Measurements from ENCODE around the gene RDX. TPM values are rescaled to one million over a fixed set of nuclear protein-coding genes. Genes with fewer than 3 reads are reported as not detected.

The RDX gene
- total and polyA plus RNA-seq, 2 of the 13 experiments (the other 11 are each of a cell fraction or from before 2014, with no cell fraction given): 20.7 to 63.1 TPM

- TF ChIP-seq SETDB1 (CRISPR knock-in tag; IDR thresholded peaks at IDR 0.05; ENCODE audit: borderline replicate concordance) (no peak), DPF2 (CRISPR knock-in tag; IDR thresholded peaks at IDR 0.05; ENCODE audit: borderline replicate concordance, low read depth) (no peak), ZNF543 (CRISPR knock-in tag; IDR thresholded peaks at IDR 0.05) (no peak), NFKB2 (CRISPR knock-in tag; IDR thresholded peaks at IDR 0.05; ENCODE audit: borderline replicate concordance) (no peak), SSRP1 (CRISPR knock-in tag; IDR thresholded peaks at IDR 0.05) (no peak), TCF7L2 (IDR thresholded peaks at IDR 0.05; ENCODE audit: low read depth, low read length) (no peak), SOX6 (IDR thresholded peaks at IDR 0.05) (no peak), SOX6 (CRISPR knock-in tag; IDR thresholded peaks at IDR 0.05) (no peak), SUZ12 (IDR thresholded peaks at IDR 0.05; ENCODE audit: low read depth, low read length) (no peak), DMAP1 (CRISPR knock-in tag; IDR thresholded peaks at IDR 0.05) (no peak), KMT2A (CRISPR knock-in tag; IDR thresholded peaks at IDR 0.05) (no peak), ZNF777 (CRISPR knock-in tag; IDR thresholded peaks at IDR 0.05) (no peak), THAP8 (CRISPR knock-in tag; IDR thresholded peaks at IDR 0.05; ENCODE audit: borderline replicate concordance) (no peak), MIER3 (CRISPR knock-in tag; IDR thresholded peaks at IDR 0.05; ENCODE audit: borderline replicate concordance) (no peak), MED13 (CRISPR knock-in tag; IDR thresholded peaks at IDR 0.05) (no peak)
- TF ChIP-seq, protein P1, sequence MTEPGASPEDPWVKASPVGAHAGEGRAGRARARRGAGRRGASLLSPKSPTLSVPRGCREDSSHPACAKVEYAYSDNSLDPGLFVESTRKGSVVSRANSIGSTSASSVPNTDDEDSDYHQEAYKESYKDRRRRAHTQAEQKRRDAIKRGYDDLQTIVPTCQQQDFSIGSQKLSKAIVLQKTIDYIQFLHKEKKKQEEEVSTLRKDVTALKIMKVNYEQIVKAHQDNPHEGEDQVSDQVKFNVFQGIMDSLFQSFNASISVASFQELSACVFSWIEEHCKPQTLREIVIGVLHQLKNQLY (CRISPR knock-in tag; IDR thresholded peaks at IDR 0.05): no peak
Observed at GRCh38 chr11:110134110-110134509, 162.3 kb downstream of the RDX start (continued).

DNA sequence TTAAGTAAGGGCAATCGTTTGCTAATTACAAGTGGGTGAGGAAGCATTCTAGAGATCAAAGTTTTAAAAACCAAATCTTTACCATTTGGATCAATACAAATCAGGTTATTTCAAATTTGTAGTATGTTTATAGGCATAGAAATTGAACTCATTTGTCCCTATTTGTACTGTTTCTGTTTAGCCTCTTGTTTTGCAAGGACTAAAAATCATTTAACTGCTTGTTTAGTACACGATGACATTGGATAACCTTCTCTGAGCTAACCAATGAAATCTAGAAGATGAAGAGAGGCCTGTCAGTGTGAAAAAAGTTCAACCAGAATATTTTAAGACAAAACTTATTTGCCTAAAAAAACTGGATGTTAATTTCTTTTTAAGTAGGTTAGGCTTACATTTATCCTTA, 163.3 kb downstream of the RDX start:
- H3K27me3 ChIP-seq (ENCODE audit: control insufficient read depth in 1 of 2, insufficient read depth in 2 of 2, low read length in 2 of 2): no peaks in the 10 kb centered on the region
- CTCF ChIA-PET (ENCODE audit: low intra/inter-chr PET ratio, low total read pairs): no interaction called here
- TF ChIP-seq ZBTB1 (CRISPR knock-in tag; IDR thresholded peaks at IDR 0.05; ENCODE audit: borderline replicate concordance) (no peak), ZNF501 (CRISPR knock-in tag; IDR thresholded peaks at IDR 0.05) (no peak), ATF3 (CRISPR knock-in tag; IDR thresholded peaks at IDR 0.05) (no peak)
- TF ChIP-seq, protein P2, sequence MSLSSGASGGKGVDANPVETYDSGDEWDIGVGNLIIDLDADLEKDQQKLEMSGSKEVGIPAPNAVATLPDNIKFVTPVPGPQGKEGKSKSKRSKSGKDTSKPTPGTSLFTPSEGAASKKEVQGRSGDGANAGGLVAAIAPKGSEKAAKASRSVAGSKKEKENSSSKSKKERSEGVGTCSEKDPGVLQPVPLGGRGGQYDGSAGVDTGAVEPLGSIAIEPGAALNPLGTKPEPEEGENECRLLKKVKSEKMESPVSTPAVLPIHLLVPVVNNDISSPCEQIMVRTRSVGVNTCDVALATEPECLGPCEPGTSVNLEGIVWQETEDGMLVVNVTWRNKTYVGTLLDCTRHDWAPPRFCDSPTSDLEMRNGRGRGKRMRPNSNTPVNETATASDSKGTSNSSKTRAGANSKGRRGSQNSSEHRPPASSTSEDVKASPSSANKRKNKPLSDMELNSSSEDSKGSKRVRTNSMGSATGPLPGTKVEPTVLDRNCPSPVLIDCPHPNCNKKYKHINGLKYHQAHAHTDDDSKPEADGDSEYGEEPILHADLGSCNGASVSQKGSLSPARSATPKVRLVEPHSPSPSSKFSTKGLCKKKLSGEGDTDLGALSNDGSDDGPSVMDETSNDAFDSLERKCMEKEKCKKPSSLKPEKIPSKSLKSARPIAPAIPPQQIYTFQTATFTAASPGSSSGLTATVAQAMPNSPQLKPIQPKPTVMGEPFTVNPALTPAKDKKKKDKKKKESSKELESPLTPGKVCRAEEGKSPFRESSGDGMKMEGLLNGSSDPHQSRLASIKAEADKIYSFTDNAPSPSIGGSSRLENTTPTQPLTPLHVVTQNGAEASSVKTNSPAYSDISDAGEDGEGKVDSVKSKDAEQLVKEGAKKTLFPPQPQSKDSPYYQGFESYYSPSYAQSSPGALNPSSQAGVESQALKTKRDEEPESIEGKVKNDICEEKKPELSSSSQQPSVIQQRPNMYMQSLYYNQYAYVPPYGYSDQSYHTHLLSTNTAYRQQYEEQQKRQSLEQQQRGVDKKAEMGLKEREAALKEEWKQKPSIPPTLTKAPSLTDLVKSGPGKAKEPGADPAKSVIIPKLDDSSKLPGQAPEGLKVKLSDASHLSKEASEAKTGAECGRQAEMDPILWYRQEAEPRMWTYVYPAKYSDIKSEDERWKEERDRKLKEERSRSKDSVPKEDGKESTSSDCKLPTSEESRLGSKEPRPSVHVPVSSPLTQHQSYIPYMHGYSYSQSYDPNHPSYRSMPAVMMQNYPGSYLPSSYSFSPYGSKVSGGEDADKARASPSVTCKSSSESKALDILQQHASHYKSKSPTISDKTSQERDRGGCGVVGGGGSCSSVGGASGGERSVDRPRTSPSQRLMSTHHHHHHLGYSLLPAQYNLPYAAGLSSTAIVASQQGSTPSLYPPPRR (CRISPR knock-in tag; IDR thresholded peaks at IDR 0.05; ENCODE audit: borderline replicate concordance): no peak
- no peaks in the 10 kb centered on the region for H3K9me3 ChIP-seq (ENCODE audit: low read length)
- 92% methylated on average over 2 of the region's 2 CpGs for WGBS (ENCODE audit: low lambda C conversion rate)
- no peak overlapping the region for H3K27ac ChIP-seq (ENCODE audit: extremely low read length, insufficient read depth, low read length)
- in situ Hi-C loops (cut with HindIII; ENCODE audit: extremely low pct_ligation_motif_present, low pct_unique_long_range_greater_than_20kb) (no loop called here), intact Hi-C loops (cut with micrococcal nuclease; ENCODE audit: unreplicated experiment) (no loop called here)
- no peak overlapping the region for H2AFZ ChIP-seq (ENCODE audit: low read length)
- H3K36me3 ChIP-seq (replicated peaks in 1 of 2; ENCODE audit: control insufficient read depth in 1 of 2, insufficient read depth in 2 of 2, low read length in 2 of 2): no peaks in the 10 kb centered on the region
- H3K9ac ChIP-seq (ENCODE audit: insufficient read depth, low read depth, low read length): no peak overlapping the region
- no peak overlapping the region for H3K4me3 ChIP-seq (replicated peaks in 1 of 3; ENCODE audit: insufficient read depth in 1 of 3, low read depth in 2 of 3, low read length in 3 of 3)
- H3K79me2 ChIP-seq (ENCODE audit: insufficient read depth, low read length): no peaks in the 10 kb centered on the region
- H3K4me1 ChIP-seq (ENCODE audit: insufficient read depth, low read length): no peaks in the 10 kb centered on the region
- H4K20me1 ChIP-seq (ENCODE audit: insufficient read depth, low read length): no peaks in the 10 kb centered on the region
- no peak for FAIRE-seq
- H3K4me2 ChIP-seq (ENCODE audit: low read depth, low read length): no peak overlapping the region
- DNase-seq (ENCODE audit: low spot score): no peak
- no peak for ATAC-seq
- BruUV-seq (replicated peaks): no TSS peak
- POLR2A ChIA-PET: no interaction called here

Measured in HepG2 (cell line).